Stimulated activated CD8-positive, alpha-beta memory T cell treated with anti-CD3 and anti-CD28 coated beads, Interleukin-12 subunit alpha, Interleukin-12 subunit beta, amount 100 ng/mL, for 4 hours (primary cell): ENCODE results near the gene CA10.

Source experiments
- DNase-seq: peaks from one replicate; pipeline ENCODE4 v3.0.0-alpha.2; 2020; ENCODE audit warnings: low read depth

Gene CA10

GRCh38 chr17:51947160-51947735 is 211.3 kb downstream of the CA10 start:
- DNase-seq = no peak

- DNase-seq = no peak
These were observed 212.2 kb downstream of the CA10 start for GRCh38 chr17:51946311-51946710.

- DNase-seq = no peak
These were observed 217.2 kb downstream of the CA10 start for GRCh38 chr17:51941272-51941671.

GRCh38 chr17:51937264-51937663 is 221.2 kb downstream of the CA10 start:
- no peak for DNase-seq

- DNase-seq = no peak
These were observed 223.0 kb downstream of the CA10 start for GRCh38 chr17:51935477-51935876.

- no peak for DNase-seq
These were observed 224.9 kb downstream of the CA10 start for GRCh38 chr17:51933647-51934046.

- DNase-seq = no peak
These were observed 232.1 kb downstream of the CA10 start for GRCh38 chr17:51926448-51926847.

GRCh38 chr17:51921500-51921899 is 237.0 kb downstream of the CA10 start:
- DNase-seq = no peak

GRCh38 chr17:51914577-51914976 is 243.9 kb downstream of the CA10 start:
- no peak for DNase-seq

- DNase-seq = no peak
These were observed 244.9 kb downstream of the CA10 start for GRCh38 chr17:51913491-51914205.

- no peak for DNase-seq
These were observed 245.6 kb downstream of the CA10 start for GRCh38 chr17:51912939-51913338.

- DNase-seq = no peak
These were observed 247.3 kb downstream of the CA10 start for GRCh38 chr17:51911237-51911636.

- no peak for DNase-seq
These were observed 248.5 kb downstream of the CA10 start for GRCh38 chr17:51909971-51910370.

GRCh38 chr17:51908841-51909537 is 249.5 kb downstream of the CA10 start:
- no peak for DNase-seq

GRCh38 chr17:51907041-51907440 is 251.5 kb downstream of the CA10 start:
- DNase-seq = no peak

- DNase-seq = no peak
These were observed 254.1 kb downstream of the CA10 start for GRCh38 chr17:51904379-51904778.

- no peak for DNase-seq
These were observed 257.3 kb downstream of the CA10 start for GRCh38 chr17:51901242-51901641.

GRCh38 chr17:51891936-51892335 is 266.6 kb downstream of the CA10 start:
- DNase-seq = no peak

GRCh38 chr17:51890710-51891109 is 267.8 kb downstream of the CA10 start:
- no peak for DNase-seq

- DNase-seq = no peak
These were observed 269.7 kb downstream of the CA10 start for GRCh38 chr17:51888816-51889215.

GRCh38 chr17:51876986-51877385 is 281.5 kb downstream of the CA10 start:
- DNase-seq = no peak

GRCh38 chr17:51873302-51873701 is 285.2 kb downstream of the CA10 start:
- DNase-seq = no peak

GRCh38 chr17:51869387-51869786 is 289.1 kb downstream of the CA10 start:
- DNase-seq = no peak
